Fibroblast of mammary gland (primary cell): ENCODE measurements around the gene SMLR1.

ENCODE experiments used
- DNase-seq: peaks from one replicate; pipeline ENCODE4 v3.0.0-alpha.2; 2010; ENCODE audit warnings: low read depth
- H3K4me3 ChIP-seq: 2 replicates; pipeline ENCODE4 v1.5.1; 2011; ENCODE audit warnings: low read depth, mild to moderate bottlenecking, low read length, moderate library complexity; ENCODE audit not compliant: control insufficient read depth
- TF ChIP-seq, protein P1 (sequence below): conservative IDR thresholded peaks from 2 replicates; pipeline ENCODE4 v1.5.1; 2011; ENCODE audit warnings: low read depth, low read length, inconsistent platforms; ENCODE audit not compliant: control insufficient read depth, insufficient read depth

SMLR1 gene

DNA sequence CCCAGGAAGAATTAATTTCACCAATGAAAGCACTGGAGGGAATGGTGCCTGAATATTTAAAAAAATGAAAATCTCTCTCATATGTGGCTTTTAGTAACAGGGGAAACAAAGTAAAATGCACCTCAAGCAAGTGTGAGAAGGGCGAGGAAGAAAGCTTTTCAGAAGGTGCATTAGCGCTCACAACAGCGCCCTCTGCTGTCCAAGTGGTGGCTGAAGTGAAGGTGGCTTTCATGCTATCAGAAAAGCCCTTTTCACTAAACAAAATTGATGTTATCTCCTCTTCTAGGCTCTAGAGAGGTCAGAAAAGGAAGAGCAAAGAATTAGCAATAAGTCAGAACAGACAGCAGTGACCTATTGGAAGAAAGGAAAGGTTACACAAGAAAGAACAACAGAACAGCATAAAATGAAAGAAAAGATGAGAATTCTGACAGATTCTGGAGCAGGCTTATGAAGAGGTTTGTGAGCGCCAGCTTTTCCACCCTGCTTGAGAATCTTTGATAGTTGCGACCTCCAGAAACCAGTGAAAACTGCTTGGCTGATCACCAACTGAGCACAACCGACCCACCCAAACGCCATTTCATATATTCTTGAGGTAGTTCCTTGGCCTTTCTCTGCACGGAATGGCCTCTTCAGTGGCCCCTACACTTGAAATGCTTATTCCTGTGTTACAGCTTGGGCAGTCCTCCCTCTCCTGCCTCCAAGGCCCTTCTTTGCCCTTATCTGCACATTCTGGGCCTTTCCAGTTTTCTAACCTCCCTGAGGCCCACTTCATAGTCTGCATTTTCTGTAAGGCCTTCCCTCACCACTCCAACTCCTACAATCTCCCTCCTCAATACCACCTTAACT is 45.3 kb downstream of the SMLR1 start:
- peak; percentile 56 for DNase-seq
- H3K4me3 ChIP-seq = no peak overlapping the region
- TF ChIP-seq, protein P1, sequence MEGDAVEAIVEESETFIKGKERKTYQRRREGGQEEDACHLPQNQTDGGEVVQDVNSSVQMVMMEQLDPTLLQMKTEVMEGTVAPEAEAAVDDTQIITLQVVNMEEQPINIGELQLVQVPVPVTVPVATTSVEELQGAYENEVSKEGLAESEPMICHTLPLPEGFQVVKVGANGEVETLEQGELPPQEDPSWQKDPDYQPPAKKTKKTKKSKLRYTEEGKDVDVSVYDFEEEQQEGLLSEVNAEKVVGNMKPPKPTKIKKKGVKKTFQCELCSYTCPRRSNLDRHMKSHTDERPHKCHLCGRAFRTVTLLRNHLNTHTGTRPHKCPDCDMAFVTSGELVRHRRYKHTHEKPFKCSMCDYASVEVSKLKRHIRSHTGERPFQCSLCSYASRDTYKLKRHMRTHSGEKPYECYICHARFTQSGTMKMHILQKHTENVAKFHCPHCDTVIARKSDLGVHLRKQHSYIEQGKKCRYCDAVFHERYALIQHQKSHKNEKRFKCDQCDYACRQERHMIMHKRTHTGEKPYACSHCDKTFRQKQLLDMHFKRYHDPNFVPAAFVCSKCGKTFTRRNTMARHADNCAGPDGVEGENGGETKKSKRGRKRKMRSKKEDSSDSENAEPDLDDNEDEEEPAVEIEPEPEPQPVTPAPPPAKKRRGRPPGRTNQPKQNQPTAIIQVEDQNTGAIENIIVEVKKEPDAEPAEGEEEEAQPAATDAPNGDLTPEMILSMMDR = peak; percentile 98

DNA sequence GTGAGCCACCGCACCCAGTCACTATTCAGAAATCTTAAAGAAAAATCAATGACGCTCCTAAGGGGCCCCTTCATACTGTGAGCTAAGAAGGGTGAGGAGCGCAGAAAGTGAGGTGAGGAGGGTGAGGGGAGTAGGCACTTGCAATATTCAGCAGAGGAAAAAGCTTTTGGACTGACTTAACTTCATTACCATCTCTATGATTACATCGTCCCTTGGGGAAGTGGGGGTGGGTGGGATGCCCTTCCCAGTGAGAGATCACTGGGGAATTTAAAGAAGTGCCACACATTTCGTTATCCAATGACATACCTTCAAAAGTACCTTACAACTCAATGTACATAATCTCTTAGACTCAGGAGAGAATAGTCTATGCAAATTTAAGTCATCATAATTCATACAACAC is 46.5 kb downstream of the SMLR1 start:
- H3K4me3 ChIP-seq = no peak overlapping the region
- TF ChIP-seq, protein P1 = no peak
- DNase-seq = no peak

DNA sequence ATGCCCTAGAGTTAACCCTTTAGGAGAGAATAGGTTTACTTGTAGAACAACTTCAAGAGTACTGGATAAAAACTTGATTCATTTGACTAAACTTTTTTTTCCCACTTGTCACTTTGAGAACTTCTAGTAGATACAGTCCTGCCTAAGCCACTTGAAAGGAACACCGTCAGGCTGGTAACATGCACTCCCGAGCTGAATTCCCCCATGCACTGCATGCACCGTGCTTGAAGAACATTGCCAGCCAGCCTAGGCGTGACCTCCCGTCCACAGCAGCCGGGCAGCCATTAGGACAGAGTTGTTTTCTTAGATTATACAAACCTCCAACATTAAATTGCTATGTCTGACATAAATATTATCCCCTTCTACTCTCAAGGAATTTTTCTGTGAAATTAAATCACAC is 52.6 kb downstream of the SMLR1 start:
- TF ChIP-seq, protein P1 = no peak
- no peak overlapping the region for H3K4me3 ChIP-seq
- no peak for DNase-seq

DNA sequence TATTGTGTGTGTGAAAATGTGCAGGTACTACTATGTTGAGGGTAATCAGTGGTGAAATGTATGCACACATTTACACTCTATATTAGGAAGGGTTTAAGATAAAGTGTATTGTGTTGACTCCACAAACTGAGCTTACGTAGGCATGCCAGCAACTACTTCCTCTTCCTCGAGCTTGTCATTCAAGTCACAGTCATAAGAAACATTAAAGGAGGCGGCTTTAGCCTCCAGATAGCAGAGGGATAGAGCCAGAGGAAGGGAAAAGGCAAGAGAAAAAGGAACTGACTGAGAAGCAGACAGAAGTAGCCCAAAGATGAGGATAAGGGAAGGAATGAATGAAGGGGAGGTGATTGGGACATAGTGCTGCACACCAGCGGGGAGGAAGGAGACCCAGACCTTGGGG is 55.2 kb downstream of the SMLR1 start:
- TF ChIP-seq, protein P1 = no peak
- DNase-seq = no peak
- no peak overlapping the region for H3K4me3 ChIP-seq

DNA sequence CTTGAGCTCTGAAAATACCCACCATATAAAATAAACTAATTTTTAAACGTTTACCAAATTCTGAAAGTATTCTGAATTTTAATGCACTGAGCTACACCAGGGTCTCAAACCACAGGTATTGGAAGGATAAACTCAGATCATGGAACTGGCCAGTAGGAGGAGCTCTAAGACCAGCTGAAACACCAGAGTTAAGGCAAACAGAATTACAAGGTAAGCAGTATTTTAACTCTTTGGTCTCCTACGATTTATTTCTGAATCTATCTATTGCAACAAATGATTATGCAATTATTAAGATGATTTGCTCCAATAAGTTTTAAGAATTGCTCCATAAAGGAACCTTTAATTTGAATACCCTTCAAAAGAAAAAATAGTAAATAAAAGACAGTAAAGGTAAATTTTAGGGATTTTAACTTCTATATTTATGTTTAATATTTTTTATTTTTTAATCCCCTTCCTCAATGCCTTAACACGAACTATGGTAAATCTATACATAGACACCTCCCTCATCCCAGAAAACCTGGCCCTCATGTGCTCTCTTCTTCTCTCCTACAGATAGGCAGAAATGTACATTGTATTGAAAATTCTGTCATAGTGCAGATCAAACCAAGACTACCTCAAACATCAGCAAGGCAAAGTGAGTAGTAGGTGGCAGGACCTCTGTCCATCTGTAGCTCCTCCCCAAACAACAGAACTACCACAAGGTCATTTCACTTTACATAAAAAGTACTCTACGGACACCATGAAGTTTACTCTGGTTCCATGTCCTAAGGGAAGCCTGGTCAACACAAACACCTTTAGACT is 58.4 kb downstream of the SMLR1 start:
- peak; percentile 85 for DNase-seq
- TF ChIP-seq, protein P1 = peak; percentile 93
- H3K4me3 ChIP-seq = no peak overlapping the region
